Neural cell (in vitro differentiated cells): Measurements from ENCODE around the gene MYLK. TPM values are rescaled to one million over a fixed set of nuclear protein-coding genes. Genes with fewer than 3 reads are reported as not detected.

ENCODE experiments used
- H2AFZ ChIP-seq: fragments of 200-600, 300-800 bp; sonication (generic), shearing (Covaris generic); 2 replicates; pipeline ENCODE4 v1.6.0; 2014; ENCODE audit warnings: low read depth, mild to moderate bottlenecking, antibody characterized with exemption, low read length, moderate library complexity
- H3F3A ChIP-seq: fragments of 200-600 bp; shearing (Covaris generic); 2 replicates; pipeline ENCODE4 v1.6.1; 2016; ENCODE audit warnings: mild to moderate bottlenecking, moderate library complexity, mixed read lengths, antibody characterized with exemption, low read length; ENCODE audit not compliant: insufficient read depth, poor library complexity, severe bottlenecking
- H3K27ac ChIP-seq: fragments of 200-600, 300-800 bp; sonication (generic), shearing (Covaris generic); 2 replicates; pipeline ENCODE4 v1.5.1; 2014; ENCODE audit warnings: mild to moderate bottlenecking, low read length, moderate library complexity
- H3K27me3 ChIP-seq: fragments of 300-800, 200-600 bp; sonication (generic), shearing (Covaris generic); 2 replicates; pipeline ENCODE4 v1.6.0; 2014; ENCODE audit warnings: mild to moderate bottlenecking, low read depth, low read length, moderate library complexity; ENCODE audit not compliant: insufficient read depth
- H3K36me3 ChIP-seq: fragments of 300-800, 200-600 bp; sonication (generic), shearing (Covaris generic); 2 replicates; pipeline ENCODE4 v1.5.1; 2014; ENCODE audit warnings: mild to moderate bottlenecking, antibody characterized with exemption, low read length, moderate library complexity; ENCODE audit not compliant: insufficient read depth
- H3K4me2 ChIP-seq: fragments of 300-800, 200-600 bp; sonication (generic), shearing (Covaris generic); 2 replicates; pipeline ENCODE4 v1.6.0; 2014; ENCODE audit warnings: mild to moderate bottlenecking, low read length
- H3K4me3 ChIP-seq: fragments of 300-800, 200-600 bp; sonication (generic), shearing (Covaris generic); 2 replicates; pipeline ENCODE4 v1.5.1; 2014; ENCODE audit warnings: mild to moderate bottlenecking, low read length, moderate library complexity
- H3K79me2 ChIP-seq: fragments of 200-600 bp; shearing (Covaris generic); replicated peaks from 2 replicates; pipeline ENCODE4 v1.6.0; 2014; ENCODE audit warnings: mild to moderate bottlenecking, low read length, moderate library complexity; ENCODE audit not compliant: insufficient read depth
- H3K9ac ChIP-seq: fragments of 300-800, 200-600 bp; sonication (generic), shearing (Covaris generic); 2 replicates; pipeline ENCODE4 v1.6.1; 2016; ENCODE audit warnings: mild to moderate bottlenecking, low read length, mixed read lengths
- H3K9me2 ChIP-seq: fragments of 200-600 bp; shearing (Covaris generic); 2 replicates; pipeline ENCODE4 v1.6.1; 2016; ENCODE audit warnings: mild to moderate bottlenecking, low read length, mixed read lengths; ENCODE audit not compliant: insufficient read depth
- H3K9me3 ChIP-seq: fragments of 200-600, 300-800 bp; sonication (generic), shearing (Covaris generic); 2 replicates; pipeline ENCODE4 v1.6.1; 2016; ENCODE audit warnings: mild to moderate bottlenecking, mixed run types, low read length, moderate library complexity, mixed read lengths
- H4K20me1 ChIP-seq: fragments of 200-600 bp; shearing (Covaris generic); 2 replicates; pipeline ENCODE4 v1.6.1; 2016; ENCODE audit warnings: mild to moderate bottlenecking, mixed run types; ENCODE audit not compliant: insufficient read depth
- EP300 ChIP-seq: fragments of 450-650 bp; conservative IDR thresholded peaks from 2 replicates; pipeline ENCODE4 v1.6.1; 2014; ENCODE audit warnings: antibody characterized with exemption, mild to moderate bottlenecking, moderate library complexity; ENCODE audit not compliant: poor library complexity, severe bottlenecking
- EZH2 ChIP-seq: fragments of 200-600, 300-800 bp; shearing (Covaris generic), sonication (generic); IDR thresholded peaks from 2 replicates; pipeline ENCODE4 v1.6.1; 2014; ENCODE audit warnings: antibody characterized with exemption, low read length, borderline replicate concordance, mild to moderate bottlenecking; ENCODE audit not compliant: insufficient read depth, poor library complexity, severe bottlenecking
- MXI1 ChIP-seq: fragments of 450-650 bp; conservative IDR thresholded peaks from 2 replicates; pipeline ENCODE4 v1.6.1; 2014; ENCODE audit warnings: antibody characterized with exemption, mild to moderate bottlenecking; ENCODE audit not compliant: poor library complexity, severe bottlenecking
- POLR2AphosphoS5 ChIP-seq: IDR thresholded peaks from 2 replicates; pipeline ENCODE4 v1.6.1; 2012
- RAD21 ChIP-seq: fragments of 450-650 bp; conservative IDR thresholded peaks from 2 replicates; pipeline ENCODE4 v1.6.1; 2014; ENCODE audit warnings: antibody characterized with exemption, mild to moderate bottlenecking, moderate library complexity
- REST ChIP-seq: IDR thresholded peaks from 2 replicates; pipeline ENCODE4 v1.6.1; 2012; ENCODE audit warnings: borderline replicate concordance
- SMC3 ChIP-seq: fragments of 450-650 bp; conservative IDR thresholded peaks from 2 replicates; pipeline ENCODE4 v1.6.1; 2014; ENCODE audit warnings: antibody characterized with exemption, mild to moderate bottlenecking, moderate library complexity; ENCODE audit not compliant: poor library complexity
- TAF1 ChIP-seq: IDR thresholded peaks from 2 replicates; pipeline ENCODE4 v1.6.1; 2012; ENCODE audit warnings: low read depth
- polyA plus RNA-seq: library from polyadenylated mRNA; depleted of rRNA; stranded (reverse); fragments of >200 nt; gene quantifications from 2 replicates; pipeline ENCODE4 v1.2.3, GENCODE V29; 2014
- TF ChIP-seq, protein P1 (sequence below): fragments of 450-650 bp; IDR thresholded peaks from 2 replicates; pipeline ENCODE4 v1.5.1; 2014; ENCODE audit warnings: antibody characterized with exemption, mild to moderate bottlenecking, moderate library complexity; ENCODE audit not compliant: poor library complexity, severe bottlenecking

The MYLK gene
- polyA plus RNA-seq, 1 donor from 2014 or later: 0.43 TPM

DNA sequence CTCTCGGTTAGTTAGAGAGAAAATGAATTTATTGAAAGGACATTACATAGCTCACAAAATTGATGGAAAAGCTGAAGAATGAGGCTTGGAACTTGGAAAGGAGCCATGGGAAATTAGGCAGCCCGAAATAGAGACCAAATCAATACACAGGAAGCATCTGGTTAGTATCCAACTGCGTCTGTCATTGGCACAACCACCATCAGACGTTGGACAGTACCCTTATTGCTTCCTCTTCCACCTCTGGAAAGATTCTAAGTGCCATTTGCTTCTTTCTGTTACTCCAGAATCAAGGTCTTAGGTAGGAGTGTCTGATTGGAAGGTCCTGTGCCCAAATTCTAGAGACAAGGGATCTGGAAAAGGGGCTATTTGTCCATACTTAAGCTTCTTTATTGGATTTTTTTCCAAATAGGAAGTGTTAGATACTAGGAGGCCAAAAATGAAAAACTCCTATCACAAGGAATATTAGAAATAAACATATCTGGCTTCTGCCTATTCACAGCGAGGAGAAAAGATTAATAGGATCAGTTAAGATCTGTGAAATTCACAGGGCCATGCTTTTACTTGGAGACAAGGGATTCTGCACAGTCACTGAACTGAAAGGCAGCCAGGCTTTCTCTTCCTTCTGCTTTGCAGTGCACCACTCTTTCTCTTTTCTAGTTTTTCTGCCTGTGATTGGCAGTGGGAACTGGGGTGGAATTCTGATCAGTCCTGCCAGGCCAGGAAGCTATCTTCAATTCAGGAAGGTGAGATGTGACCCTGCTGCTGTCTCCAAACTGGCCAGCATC lies 288.5 kb downstream of the MYLK start:
- no peak for TF ChIP-seq EP300
- TF ChIP-seq, protein P1, sequence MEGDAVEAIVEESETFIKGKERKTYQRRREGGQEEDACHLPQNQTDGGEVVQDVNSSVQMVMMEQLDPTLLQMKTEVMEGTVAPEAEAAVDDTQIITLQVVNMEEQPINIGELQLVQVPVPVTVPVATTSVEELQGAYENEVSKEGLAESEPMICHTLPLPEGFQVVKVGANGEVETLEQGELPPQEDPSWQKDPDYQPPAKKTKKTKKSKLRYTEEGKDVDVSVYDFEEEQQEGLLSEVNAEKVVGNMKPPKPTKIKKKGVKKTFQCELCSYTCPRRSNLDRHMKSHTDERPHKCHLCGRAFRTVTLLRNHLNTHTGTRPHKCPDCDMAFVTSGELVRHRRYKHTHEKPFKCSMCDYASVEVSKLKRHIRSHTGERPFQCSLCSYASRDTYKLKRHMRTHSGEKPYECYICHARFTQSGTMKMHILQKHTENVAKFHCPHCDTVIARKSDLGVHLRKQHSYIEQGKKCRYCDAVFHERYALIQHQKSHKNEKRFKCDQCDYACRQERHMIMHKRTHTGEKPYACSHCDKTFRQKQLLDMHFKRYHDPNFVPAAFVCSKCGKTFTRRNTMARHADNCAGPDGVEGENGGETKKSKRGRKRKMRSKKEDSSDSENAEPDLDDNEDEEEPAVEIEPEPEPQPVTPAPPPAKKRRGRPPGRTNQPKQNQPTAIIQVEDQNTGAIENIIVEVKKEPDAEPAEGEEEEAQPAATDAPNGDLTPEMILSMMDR: no peak
- no peak for TF ChIP-seq TAF1
- no peak for TF ChIP-seq POLR2AphosphoS5
- TF ChIP-seq REST: no peak
- TF ChIP-seq MXI1: no peak
- TF ChIP-seq RAD21: no peak
- no peak for TF ChIP-seq EZH2
- no peak for TF ChIP-seq SMC3
- Histone ChIP-seq H3K9ac (no peak overlapping the region), H2AFZ (no peak overlapping the region), H3K79me2 (no peaks in the 10 kb centered on the region), H3K4me2 (no peak overlapping the region), H3K4me3 (no peak overlapping the region), H3K9me2 (no peaks in the 10 kb centered on the region), H3K9me3 (peaks cover 4% of the 10 kb centered on the region), H3K27ac (no peak overlapping the region), H4K20me1 (no peaks in the 10 kb centered on the region), H3F3A (no peaks in the 10 kb centered on the region), H3K27me3 (no peaks in the 10 kb centered on the region), H3K36me3 (no peaks in the 10 kb centered on the region)

GRCh38 chr3:123593381-123593780 lies 290.8 kb downstream of the MYLK start:
- H3K79me2 ChIP-seq: no peaks in the 10 kb centered on the region
- H3F3A ChIP-seq: no peaks in the 10 kb centered on the region
- H3K9me3 ChIP-seq: peaks cover 5% of the 10 kb centered on the region
- no peaks in the 10 kb centered on the region for H3K27me3 ChIP-seq
- H2AFZ ChIP-seq: no peak overlapping the region
- no peak overlapping the region for H3K4me2 ChIP-seq
- H4K20me1 ChIP-seq: no peaks in the 10 kb centered on the region
- no peak overlapping the region for H3K27ac ChIP-seq
- H3K36me3 ChIP-seq: no peaks in the 10 kb centered on the region
- H3K9me2 ChIP-seq: no peaks in the 10 kb centered on the region
- H3K4me3 ChIP-seq: no peak overlapping the region
- no peak overlapping the region for H3K9ac ChIP-seq
- no peak for TF ChIP-seq SMC3
- TF ChIP-seq, protein P1: no peak
- TF ChIP-seq POLR2AphosphoS5: no peak
- no peak for TF ChIP-seq TAF1
- no peak for TF ChIP-seq MXI1
- TF ChIP-seq EP300: no peak
- TF ChIP-seq REST: no peak
- no peak for TF ChIP-seq RAD21
- no peak for TF ChIP-seq EZH2
